GM15510 (cell line): ENCODE data around the gene NEDD4L.

Source experiments
- POLR2A ChIP-seq: IDR thresholded peaks from 3 replicates; pipeline ENCODE4 v1.6.1; 2011; ENCODE audit warnings: borderline replicate concordance; ENCODE audit not compliant: insufficient read length; ENCODE audit errors: extremely low read depth

Gene NEDD4L

GRCh38 chr18:58367425-58368140 lies 323.6 kb downstream of the NEDD4L start:
- TF ChIP-seq POLR2A, result no peak

GRCh38 chr18:58369616-58370015 lies 325.6 kb downstream of the NEDD4L start:
- no peak for TF ChIP-seq POLR2A

GRCh38 chr18:58370038-58370580 lies 326.1 kb downstream of the NEDD4L start:
- TF ChIP-seq POLR2A, result no peak

GRCh38 chr18:58370612-58371011 lies 326.6 kb downstream of the NEDD4L start:
- TF ChIP-seq POLR2A, result no peak

- no peak for TF ChIP-seq POLR2A
Observed at GRCh38 chr18:58373481-58373880, 329.5 kb downstream of the NEDD4L start.

GRCh38 chr18:58375051-58375450 lies 331.0 kb downstream of the NEDD4L start:
- no peak for TF ChIP-seq POLR2A

GRCh38 chr18:58378411-58379379 lies 334.7 kb downstream of the NEDD4L start:
- TF ChIP-seq POLR2A, result no peak

- no peak for TF ChIP-seq POLR2A
Observed at GRCh38 chr18:58379443-58379842, 335.4 kb downstream of the NEDD4L start.

GRCh38 chr18:58381676-58382411 lies 337.8 kb downstream of the NEDD4L start:
- TF ChIP-seq POLR2A, result no peak

GRCh38 chr18:58382446-58382845 lies 338.4 kb downstream of the NEDD4L start:
- TF ChIP-seq POLR2A, result no peak

- TF ChIP-seq POLR2A, result no peak
Observed at GRCh38 chr18:58385472-58385871, 341.4 kb downstream of the NEDD4L start.

- no peak for TF ChIP-seq POLR2A
Observed at GRCh38 chr18:58386780-58387179, 342.8 kb downstream of the NEDD4L start.

GRCh38 chr18:58387716-58388115 lies 343.7 kb downstream of the NEDD4L start:
- TF ChIP-seq POLR2A, result no peak

- no peak for TF ChIP-seq POLR2A
Observed at GRCh38 chr18:58388736-58389135, 344.7 kb downstream of the NEDD4L start.

- TF ChIP-seq POLR2A, result no peak
Observed at GRCh38 chr18:58389745-58390144, 345.7 kb downstream of the NEDD4L start.

GRCh38 chr18:58390399-58390798 lies 346.4 kb downstream of the NEDD4L start:
- TF ChIP-seq POLR2A, result no peak
